Stimulated activated CD8-positive, alpha-beta memory T cell treated with anti-CD3 and anti-CD28 coated beads, Interleukin-12 subunit alpha, Interleukin-12 subunit beta, amount 100 ng/mL, for 24 hours (primary cell): ENCODE data around the gene THOC1.

Experiments
- DNase-seq: peaks from one replicate; pipeline ENCODE4 v3.0.0-alpha.2; 2020; ENCODE audit errors: extremely low read depth

The THOC1 gene

DNA sequence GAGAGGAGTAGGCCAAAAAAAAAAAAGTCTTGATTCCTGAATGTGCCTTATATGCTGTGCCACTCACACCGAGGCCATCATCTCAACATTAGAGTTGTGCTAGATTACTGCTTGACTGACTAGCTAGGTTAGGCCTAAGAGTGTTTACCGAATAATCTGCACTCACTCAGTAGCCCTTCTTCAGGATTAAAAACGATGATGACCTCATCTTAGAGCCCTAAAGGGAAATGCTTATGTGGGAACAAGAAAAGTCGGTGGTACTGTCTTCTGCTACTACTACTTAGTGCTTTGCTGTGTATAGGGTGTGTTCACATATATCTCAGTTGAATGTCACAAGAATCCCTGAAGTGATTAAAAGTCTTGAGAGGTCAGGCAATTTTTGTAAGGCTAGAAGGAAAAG is 54.3 kb downstream of the THOC1 start:
- no peak for DNase-seq

DNA sequence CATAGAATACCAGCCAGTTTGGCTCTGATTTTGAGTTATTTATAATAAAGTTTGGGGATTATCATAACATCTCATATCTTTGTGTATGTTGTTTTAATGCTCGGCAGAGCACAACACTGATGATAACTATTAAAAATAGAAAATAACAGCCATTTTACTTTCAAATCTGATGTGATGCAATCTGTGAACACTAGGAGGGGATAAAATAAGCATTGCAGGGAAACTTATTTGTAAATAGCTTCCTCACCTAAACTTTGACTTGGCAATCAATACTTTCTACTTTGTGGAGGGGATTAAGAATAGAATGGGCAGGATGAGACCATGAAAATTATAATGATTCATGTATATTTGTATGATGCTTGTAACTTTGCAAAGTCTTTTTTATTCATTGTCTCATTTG is 55.1 kb downstream of the THOC1 start:
- no peak for DNase-seq

DNA sequence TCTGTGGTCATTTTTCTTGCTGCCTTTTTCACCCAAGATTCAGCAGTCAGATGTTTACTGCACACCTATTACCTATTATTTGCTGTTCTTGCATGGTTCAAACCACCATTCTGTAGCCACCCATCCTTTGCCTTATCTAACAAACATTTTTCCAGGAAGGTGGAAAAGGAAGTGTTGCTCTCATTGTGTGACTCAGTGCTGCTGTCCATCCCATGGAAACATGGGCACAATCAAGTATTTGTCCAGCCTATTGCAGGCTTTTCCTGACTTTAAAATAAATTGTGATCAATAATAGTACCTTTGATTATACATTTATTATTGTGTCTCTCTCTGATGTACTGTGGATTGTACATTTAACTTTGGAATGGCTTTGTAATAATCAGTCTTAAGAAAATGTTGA is 56.3 kb downstream of the THOC1 start:
- no peak for DNase-seq

DNA sequence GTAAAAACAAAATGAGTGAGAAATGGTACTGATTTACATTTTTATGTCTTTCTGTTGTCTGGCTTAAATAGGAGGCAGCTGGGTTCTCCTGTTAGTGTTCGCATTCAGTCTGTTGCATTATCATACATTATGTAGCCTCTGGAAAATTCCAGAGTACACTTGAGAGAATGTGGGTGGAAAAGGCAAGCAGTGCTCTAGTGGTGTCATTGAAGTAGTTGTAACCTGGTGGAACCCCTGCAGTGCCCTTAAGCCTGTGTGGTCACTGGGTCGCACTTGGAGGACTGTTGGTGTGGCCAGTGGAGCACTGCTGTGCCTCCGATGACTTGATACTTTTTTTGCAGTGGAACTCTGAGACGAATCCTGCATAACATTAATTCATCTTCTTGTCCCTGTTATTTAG is 57.1 kb downstream of the THOC1 start:
- no peak for DNase-seq

DNA sequence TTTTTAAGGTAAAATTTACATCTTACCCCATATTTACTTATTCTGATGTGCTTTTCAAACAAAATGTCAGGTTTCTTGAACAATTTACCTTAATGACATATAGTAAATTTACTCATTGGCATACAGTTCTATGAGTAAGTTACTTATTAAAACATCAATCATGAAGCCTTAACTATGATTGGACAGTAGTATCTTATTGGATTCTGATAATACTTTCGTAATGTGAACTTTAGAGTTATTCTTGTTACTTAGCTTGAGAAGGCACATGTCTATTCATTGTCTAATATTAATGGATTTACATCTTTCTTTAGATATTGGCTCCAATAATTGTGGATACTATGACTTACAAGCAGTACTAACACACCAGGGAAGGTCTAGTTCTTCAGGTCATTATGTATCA is 57.8 kb downstream of the THOC1 start:
- no peak for DNase-seq

DNA sequence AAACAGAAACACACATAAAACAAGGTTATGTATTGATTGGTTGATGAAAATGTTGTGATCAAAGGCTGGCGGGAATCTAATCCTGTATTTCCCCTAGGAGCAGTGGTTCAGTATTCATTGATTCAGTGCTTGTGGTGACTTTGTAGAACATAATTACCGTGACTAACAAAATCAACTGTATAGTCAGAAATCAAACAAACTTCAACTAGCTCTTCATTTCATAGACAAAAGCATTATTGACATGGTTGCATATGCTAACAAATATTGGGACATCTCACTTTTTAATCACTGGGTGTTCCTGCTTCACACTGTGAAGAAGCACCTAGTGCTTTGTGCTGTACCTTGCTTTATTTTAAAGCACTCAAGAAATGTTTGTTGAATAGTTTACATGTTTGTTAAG is 68.1 kb downstream of the THOC1 start:
- no peak for DNase-seq

DNA sequence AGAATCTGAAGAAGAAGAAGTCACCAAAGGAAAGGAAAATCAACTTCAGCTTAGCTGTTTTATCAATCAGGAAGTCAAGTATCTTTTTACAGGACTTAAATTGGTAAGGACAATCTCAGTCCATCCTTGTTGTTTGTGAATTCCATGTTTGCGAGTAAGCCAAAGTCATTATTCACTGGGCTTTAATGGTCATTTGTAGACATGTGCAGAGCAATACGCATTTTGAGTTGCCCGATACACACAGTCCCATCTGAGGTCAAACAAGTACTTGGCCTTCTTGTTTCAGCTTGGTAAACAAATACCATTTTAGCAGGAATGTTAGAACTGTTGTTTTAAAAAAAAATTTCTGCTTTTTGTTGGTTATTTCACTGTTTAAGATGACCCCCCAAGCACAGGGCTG is 68.6 kb downstream of the THOC1 start:
- no peak for DNase-seq

DNA sequence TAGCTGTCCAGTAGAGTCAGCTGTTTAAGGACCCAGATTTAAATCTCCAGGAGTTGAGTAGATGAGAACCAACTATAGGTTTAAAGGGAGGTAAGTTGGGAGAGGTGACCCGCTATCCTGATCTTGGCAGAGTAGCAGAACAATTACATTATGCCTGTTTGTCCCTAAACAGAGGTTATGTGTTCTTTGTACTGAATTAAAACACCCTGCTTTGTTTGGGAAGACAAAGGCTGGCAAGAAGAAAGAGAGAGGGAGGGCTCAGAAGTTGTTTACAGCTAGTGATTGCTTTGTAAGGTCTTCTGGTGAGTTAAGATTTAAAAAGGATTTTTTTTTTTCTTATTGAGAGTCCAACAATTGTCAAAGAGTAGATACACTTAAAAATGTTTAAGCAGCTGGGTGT is 72.2 kb downstream of the THOC1 start:
- DNase-seq = no peak

DNA sequence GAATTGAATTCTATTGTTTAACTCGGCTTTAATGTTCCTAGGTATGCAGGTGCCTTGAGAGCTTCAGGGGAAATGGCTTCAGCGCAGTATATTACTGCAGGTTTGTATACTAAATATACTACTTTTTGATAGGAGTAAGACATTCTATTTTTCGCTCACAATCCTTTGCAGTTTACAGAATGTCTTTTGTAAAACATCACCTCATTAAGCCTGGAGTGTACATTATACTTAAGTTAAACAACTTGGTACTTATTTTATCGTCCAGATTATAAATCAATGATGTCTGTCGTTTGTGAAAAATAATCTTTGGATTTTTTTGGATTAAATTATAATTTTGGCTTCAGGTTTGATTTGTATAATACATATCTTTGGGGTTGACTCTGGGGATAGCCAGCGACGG is 75.0 kb downstream of the THOC1 start:
- DNase-seq = no peak

DNA sequence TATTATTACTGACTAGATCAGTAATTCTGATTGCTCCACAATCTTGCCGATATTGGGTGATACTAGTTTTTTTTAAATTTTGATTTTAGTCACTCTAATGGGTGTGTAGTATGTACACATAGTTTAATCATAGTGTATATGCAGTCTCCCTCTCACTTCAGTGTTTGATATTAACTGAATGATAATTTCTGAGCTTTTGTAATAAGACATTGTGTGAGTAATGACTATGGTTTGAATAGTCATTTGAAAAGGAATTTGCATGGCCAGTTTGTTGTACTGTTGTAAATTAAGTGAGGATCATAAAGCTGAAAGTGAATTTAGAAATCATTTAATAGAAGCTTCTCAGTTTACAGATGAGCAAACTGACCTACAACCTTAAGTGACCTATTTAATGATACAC is 76.1 kb downstream of the THOC1 start:
- no peak for DNase-seq

DNA sequence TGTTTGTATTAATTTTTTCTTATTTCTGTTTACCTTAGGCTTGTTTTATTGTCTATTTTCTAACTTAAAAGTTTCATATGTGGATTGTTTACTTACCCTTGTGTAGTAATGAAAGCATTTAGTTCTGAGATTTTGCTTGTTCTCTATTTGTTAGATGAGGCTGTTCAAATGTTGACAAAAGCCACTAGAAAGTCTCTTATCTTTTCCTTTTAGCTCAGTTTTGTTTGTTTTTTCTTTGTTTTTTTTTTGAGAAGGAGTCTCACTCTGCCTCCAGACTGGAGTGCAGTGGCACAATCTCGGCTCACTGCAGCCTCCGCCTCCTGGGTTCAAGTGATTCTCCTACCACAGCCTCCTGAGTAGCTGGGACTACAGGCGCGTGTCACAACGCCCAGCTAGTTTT is 78.6 kb downstream of the THOC1 start:
- no peak for DNase-seq

DNA sequence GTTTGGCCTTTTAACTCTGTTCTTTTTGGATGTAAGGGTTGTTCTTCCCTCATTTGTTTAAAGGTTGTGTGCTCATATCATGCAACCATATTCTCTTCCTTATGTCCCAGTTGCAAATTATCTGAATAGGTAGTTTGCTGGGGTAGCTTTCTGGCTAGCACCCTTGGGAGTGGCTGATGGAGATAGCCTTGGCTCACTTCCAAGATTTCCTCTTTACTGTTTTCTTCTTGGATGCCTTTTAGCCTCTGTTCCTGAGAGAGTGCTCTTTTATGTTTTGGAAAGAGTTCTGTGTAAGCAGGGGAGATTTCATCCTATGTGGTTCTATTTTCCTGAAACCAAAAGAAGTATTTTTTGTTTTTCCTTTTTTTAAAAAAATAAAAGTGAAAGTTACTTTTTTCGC is 84.1 kb downstream of the THOC1 start:
- no peak for DNase-seq

DNA sequence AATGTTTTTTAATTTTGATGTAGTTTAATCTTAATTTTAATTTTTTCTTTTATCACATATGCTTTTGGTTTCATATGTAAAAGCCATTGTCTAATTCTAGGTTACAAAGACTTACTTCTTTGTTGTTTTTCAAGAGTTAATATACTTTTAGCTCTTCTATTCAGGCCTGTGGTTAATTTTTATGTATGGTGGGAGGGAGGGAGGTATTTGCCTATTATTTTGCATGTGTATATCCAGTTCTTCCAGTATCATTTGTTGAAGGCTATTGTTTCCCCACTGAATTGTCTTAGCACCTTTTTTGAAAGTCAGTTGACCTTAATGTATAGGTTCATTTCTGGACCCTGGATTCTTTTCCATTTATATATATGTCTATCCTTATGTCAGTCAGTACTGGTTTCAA is 86.1 kb downstream of the THOC1 start:
- DNase-seq = no peak

DNA sequence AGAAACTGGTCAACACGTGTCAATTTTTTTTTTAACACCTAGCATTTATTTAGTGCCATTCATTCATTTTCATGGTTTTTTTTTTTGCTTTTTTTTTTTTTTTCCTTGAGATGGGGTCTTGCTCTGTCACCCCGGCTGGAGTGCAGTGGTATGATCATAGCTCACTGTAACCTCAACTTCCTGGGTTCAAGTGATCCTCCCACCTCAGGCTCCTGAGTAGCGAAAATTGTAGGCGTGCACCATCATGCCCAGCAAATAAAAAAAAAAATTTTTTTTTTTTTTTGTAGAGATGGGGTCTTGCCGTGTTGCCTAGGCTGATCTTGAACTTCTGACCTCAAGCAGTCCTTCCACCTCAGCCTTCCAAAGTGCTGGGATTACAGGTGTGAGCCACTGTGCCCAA is 88.3 kb downstream of the THOC1 start:
- DNase-seq = no peak

DNA sequence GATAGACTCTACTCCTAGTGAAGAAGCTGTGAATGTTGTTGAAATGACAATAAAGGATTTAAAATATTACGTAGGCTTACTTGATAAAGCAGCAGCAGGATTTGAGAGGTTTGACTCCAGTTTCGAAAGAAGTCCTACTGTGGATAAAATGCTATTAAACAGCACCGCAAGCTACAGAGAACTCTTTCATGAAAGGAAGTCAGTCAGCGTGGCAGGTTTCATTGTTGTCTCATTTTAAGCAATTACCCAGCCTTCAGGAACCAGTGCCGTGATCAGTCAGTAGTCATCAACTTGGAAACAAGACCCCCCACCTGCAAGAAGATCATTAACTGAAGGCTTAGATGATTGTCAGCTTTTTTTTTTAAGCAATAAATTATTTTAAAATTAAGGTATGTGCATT is 95.5 kb downstream of the THOC1 start:
- no peak for DNase-seq
